ENCODE results near the gene TRIOBP.

The TRIOBP gene

GRCh38 chr22:37752189-37753087 lies 55.6 kb downstream of the TRIOBP start:
- DNase-seq: peak; percentile 63

- no peak for DNase-seq
Observed at GRCh38 chr22:37753746-37754145, 56.9 kb downstream of the TRIOBP start.

DNA sequence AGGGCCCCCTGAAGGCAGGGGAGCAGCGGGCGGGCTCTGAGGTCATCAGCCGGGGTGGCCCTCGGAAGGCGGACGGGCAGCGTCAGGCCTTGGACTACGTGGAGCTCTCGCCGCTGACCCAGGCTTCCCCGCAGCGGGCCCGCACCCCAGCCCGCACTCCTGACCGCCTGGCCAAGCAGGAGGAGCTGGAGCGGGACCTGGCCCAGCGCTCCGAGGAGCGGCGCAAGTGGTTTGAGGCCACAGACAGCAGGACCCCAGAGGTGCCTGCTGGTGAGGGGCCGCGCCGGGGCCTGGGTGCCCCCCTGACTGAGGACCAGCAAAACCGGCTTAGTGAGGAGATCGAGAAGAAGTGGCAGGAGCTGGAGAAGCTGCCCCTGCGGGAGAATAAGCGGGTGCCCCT lies 60.8 kb downstream of the TRIOBP start:
- no peak for DNase-seq

DNA sequence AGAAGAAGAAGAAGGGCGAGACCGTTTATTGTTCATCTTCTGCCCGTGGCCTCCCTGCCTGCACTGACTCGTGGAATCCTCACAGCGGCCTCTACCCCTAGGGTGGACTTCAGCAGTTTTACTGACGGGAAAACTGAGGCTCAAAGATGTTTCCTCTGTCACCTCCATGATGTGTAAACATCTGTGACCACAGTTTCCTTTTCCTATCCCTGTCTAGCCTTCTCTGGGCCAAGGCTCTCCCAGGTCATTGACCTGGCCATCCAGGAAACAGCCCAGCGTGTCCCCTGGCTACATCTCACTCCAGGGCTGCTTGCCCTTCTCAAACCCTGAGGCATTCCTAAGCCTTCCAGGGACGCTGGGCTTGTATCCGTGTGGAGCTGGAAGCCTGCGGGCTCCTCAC lies 61.8 kb downstream of the TRIOBP start:
- DNase-seq: no peak

DNA sequence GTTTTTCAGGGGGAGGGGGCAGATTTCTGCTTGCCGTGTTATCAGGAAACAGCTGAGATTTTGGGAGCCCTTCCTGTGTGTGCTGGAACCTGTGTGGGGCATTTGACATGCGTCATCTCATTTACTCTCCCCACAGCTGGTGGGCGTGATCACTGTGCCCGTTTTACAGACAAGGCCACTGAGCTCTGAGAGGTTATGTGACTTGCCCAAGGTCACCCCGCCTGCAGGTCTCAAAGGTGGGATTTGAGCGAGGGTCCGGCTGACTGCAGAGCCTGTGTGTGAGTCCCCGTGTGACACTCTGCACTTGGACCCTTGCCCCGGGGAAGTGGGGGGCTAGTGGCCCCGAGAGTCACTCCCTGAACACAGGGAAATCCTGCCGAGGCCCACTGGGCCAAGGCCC lies 62.4 kb downstream of the TRIOBP start:
- no peak for DNase-seq

- DNase-seq: no peak
Observed at GRCh38 chr22:37760152-37760551, 63.3 kb downstream of the TRIOBP start.

- peak; percentile 48 for DNase-seq
Observed at GRCh38 chr22:37762389-37762836, 65.6 kb downstream of the TRIOBP start.

DNA sequence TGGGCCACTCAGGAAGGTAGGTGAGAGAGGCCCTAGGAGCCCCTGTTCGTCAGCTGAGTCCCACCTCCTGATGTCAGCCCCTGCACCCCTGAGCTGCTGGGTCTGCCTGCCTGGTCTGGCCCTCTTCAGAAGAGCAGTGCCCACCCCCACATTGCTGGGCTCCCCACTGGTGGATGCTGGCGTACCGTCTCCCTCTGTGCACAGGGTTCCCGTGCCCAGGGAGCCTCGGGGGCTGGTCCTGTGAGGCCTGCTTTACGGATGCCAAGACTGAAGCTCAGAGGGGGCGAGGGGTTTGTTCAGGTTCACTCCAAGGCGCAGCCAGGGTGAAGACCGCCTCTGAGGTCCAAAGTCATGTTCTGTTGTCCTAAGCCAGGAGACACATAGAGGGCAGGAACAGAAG lies 66.2 kb downstream of the TRIOBP start:
- DNase-seq: no peak

GRCh38 chr22:37763652-37764051 lies 66.8 kb downstream of the TRIOBP start:
- peak; percentile 85 for DNase-seq

GRCh38 chr22:37764622-37765021 lies 67.8 kb downstream of the TRIOBP start:
- DNase-seq: peak; percentile 89

DNA sequence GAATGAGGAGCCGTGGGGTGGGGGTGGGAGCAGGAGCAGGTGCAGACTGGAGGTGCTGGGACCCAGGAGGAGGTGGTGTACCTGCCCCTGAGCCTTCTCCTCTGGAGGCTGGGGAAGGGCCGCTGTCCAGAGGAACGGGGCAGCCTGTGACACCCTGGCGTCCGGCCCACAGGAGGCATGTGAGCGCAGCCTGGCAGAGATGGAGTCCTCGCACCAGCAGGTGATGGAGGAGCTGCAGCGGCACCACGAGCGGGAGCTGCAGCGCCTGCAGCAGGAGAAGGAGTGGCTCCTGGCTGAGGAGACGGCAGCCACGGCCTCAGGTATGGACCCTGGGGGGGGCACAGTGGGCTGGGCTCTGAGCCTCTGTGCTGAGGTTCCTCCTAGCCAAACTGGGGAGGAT lies 68.7 kb downstream of the TRIOBP start:
- no peak for DNase-seq

DNA sequence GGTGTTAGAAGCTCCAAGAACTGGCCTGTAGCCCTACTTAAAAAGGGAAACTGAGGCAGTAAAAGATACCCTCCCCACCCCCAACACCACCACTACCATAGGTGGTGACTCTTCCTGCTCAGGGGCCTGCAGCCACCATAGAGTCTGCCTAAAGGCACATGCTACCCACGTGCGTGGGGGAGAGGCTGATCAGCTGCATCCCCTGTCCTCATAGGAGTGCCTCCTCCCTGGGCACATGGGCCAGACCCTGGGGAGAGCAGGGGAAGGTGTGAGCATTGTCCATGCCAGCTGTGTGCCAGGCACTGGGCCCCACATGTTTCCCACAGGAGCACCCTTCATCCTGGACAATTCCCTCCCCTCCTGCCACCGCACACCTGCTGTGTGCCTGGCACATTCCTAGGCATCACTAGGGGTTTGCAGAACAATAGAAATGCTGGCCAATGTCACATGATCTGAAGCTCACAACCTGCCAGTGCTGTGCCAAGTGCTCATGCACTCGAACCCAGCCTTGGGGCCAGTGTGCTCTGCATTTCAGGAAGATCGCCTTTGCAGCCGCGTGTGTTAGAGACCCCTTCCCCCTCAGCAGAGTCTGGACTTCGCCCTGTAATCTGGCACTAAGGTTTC lies 69.2 kb downstream of the TRIOBP start:
- DNase-seq: no peak

GRCh38 chr22:37768273-37768672 lies 71.4 kb downstream of the TRIOBP start:
- DNase-seq: no peak

DNA sequence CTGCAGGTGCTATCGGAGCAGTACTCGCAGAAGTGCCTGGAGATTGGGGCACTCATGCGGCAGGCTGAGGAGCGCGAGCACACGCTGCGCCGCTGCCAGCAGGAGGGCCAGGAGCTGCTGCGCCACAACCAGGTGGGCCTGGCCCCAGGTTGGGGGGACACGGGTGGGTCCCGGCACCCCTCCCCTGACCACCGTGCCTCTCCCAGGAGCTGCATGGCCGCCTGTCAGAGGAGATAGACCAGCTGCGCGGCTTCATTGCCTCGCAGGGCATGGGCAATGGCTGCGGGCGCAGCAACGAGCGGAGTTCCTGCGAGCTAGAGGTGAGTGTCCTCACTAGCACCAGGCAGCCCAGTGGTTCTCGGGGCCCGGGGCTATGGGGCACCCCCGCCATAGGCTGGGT lies 72.2 kb downstream of the TRIOBP start:
- no peak for DNase-seq

GRCh38 chr22:37771081-37771480 lies 74.2 kb downstream of the TRIOBP start:
- DNase-seq: no peak

DNA sequence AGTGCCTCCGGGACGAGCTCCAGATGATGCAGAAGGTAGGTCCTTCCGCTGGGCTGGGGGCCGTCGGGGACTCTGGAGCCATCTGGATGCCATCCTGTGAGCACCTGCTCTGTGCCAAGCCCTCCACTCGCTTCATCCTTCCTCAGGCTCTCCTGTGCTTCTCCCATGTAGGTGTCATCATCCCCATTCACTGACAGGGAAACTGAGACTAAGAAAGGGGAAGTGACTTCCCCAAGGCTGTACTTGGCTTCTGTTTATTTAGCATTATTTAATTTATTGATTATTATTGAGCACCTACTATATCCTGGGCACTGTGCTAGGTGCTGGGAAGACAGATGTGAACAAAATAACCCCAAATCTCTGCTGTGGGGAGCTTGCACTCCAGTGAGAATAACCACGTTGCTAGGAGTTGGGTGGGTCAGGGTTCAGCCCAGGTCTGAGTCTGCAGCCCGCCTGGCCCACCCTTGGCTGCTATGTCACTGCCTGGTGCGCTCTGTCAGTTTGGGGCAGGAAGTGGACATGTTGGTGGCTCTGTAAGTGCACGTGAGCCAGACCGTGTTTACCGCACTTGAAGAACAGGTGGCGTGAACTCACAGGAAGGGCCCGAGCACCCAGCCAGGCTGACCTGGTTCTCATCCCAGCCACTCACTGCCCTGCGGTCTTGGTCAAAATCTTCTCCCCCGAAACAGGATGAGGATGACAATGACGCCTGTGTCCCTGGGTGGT lies 75.0 kb downstream of the TRIOBP start:
- no peak for DNase-seq

DNA sequence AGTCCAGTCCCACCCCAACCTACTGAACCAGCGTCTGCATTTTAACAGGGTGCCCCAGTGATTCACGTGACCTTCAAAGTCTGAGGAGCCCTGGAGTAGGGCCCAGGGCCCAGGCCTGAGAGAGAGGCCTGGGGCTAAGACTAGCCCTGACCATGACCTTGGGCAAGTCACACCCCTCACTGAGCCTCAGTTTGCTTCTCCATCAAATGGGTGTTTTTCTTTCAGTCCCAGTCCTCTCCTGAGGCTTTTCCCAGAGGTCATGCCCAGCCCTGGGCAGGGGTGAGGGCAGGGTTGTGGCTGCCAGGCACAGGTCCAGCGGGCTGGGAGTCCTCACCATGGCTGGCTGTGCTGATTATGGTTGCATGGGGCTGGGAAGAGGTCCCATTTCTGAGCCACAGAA lies 77.9 kb downstream of the TRIOBP start:
- no peak for DNase-seq

DNA sequence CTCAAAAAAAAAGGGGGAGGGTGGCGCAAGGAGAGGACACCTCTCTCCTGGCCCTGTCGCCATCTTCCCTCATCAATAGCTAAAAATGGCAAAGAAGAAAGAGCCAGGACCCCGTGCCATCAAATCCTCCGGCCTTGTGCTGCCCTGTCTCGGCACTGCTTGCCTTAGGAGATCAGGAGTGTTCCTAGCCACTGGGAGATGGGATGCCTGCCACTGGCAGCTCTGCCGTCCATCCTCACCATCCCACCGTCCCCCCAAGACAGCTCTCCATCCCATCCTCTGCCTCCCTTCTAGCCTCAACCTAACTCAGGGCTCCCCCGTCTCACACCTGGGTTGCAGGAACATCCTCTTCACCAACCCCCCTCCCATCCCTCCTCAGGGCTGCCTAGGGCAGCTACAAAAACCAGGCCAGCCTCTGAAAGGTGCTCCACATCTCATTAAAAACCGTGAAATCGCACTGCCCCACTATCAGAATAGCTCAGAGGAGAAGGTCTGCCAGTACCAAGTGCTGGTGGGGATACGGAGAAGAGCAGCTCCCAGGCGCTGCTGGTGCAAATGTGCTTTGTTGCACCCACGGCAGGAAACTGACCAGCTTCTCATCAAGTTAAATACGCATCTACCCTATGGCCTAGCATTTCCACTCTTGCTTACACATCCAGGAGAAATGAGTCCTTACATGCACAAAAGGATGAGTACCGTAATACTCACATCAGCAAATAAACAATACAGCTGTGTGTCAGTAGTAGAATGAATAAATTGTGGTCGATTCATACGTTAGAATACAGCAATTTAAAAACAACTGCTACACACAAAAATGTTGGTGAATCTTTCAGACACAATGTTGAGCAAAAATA lies 79.2 kb downstream of the TRIOBP start:
- DNase-seq: no peak

DNA sequence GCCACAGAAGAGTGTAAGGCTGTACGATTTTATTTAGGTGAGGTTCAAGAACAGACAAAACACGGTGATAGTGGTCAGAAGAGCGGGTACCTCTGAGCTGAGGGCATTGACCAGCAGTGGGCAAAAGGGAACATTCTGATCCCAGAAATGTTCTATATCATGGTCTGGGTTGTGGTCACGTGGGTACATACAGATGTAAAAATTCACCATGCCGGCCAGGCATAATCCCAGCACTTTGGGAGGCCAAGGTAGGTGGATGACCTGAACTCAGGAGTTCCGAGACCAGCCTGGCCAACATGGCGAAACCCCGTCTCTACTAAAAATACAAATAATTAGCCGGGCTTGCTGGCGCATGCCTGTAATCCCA lies 79.8 kb downstream of the TRIOBP start:
- no peak for DNase-seq

DNA sequence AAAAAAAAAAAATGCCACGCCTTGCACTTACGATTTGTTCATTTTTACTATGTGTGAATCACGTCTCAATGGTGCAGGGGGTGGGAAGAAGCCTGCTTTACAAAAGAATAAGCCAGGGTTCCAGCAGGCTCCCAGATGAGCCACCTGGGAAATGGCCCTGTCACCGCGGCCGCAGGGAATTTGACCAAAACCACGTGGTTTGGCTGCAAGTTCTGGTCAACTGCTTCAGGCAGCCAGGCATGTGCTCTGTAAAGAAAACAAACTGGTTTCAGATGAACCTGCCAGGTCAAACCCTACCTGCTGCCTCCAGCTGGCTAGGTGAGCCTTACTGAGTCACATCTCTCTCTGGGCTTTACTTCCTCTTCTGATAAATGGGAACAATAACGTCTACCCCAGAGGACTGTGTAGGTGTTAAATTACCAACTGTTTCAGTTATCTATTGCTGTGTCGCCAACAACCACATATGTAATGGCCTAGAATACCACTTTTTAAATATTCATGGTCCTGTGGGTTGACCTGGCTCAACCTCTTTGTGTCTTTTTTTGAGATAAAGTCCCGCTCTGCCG lies 80.4 kb downstream of the TRIOBP start:
- DNase-seq: peak; percentile 40

DNA sequence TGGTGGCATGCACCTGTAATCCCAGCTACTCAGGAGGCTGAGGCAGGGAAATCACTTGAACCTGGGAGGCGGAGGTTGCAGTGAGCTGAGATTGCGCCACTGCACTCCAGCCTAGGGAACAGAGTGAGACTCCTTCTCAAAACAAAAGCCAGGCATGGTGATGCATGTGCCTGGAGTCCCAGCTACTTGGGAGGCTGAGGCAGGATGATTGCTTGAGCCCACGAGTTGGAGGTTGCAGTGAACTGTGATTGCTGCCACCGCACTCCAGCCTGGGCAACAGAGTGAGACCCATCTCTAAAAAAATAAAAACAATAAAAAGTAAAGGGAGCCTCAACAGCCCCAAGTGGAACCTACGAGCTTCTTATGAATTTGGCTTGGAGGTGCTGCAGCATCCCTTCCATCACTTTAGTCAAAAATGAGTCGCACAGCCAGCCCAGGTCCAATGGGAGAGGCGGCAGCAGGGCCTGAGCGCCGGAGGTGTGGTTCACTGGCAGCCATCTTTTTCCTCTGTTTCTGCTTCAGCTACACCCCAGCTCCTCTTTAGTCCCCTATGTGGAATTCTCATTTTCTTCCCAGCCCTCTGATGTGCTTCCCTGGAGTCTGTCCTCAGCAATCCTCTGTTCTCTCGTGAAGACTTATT lies 81.6 kb downstream of the TRIOBP start:
- DNase-seq: no peak

Measured in NCI-H2171 treated with DMSO at 0.1 percent for 48 hours (cell line).